ENCODE results near the gene FAM200C. TPM values are rescaled to one million over a fixed set of nuclear protein-coding genes. Genes with fewer than 3 reads are reported as not detected.

FAM200C gene
- total RNA-seq, 2 experiments from 2014 or later: 2.7 to 3.7 TPM

DNA sequence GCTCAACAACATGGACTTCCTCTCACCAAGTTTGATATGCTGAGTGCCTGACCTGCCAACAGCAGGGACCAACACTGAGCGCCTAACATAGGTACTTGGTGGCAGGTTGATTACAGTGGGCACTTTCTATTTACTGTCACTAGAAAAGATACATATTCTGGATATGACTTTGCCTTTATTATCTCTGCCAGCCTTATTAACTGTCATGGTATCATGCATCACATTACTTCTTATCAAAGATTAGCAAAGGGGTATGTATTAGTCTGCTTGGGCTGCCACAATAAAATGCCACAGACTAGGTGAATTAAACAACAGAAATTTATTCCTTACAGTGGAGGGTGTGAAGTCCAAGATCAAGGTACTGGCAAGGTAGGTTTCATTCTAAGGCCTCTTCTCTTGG is 15.2 kb downstream of the FAM200C start:
- no peaks in the 10 kb centered on the region for H3K9me2 ChIP-seq (ENCODE audit: insufficient read depth, low read length)
- no peak for DNase-seq (ENCODE audit: low spot score)
- CTCF ChIA-PET (ENCODE audit: unreplicated experiment): no interaction called here
- intact Hi-C loops (cut with micrococcal nuclease; ENCODE audit: unreplicated experiment): loop anchor here (5.0 kb wide), 1 partner anchor 302 kb away; no protein-coding TSS in a partner anchor
- H3K4me3 ChIP-seq (ENCODE audit: low read depth, low read length, poor library complexity, severe bottlenecking): no peak overlapping the region
- H4K20me1 ChIP-seq (ENCODE audit: insufficient read depth, low read length): no peaks in the 10 kb centered on the region
- peaks cover 9% of the 10 kb centered on the region for H3K9me3 ChIP-seq (ENCODE audit: low read length)
- no peak overlapping the region for H2AFZ ChIP-seq (ENCODE audit: low read length)
- BruUV-seq (replicated peaks): no TSS peak
- TF ChIP-seq, protein P1, sequence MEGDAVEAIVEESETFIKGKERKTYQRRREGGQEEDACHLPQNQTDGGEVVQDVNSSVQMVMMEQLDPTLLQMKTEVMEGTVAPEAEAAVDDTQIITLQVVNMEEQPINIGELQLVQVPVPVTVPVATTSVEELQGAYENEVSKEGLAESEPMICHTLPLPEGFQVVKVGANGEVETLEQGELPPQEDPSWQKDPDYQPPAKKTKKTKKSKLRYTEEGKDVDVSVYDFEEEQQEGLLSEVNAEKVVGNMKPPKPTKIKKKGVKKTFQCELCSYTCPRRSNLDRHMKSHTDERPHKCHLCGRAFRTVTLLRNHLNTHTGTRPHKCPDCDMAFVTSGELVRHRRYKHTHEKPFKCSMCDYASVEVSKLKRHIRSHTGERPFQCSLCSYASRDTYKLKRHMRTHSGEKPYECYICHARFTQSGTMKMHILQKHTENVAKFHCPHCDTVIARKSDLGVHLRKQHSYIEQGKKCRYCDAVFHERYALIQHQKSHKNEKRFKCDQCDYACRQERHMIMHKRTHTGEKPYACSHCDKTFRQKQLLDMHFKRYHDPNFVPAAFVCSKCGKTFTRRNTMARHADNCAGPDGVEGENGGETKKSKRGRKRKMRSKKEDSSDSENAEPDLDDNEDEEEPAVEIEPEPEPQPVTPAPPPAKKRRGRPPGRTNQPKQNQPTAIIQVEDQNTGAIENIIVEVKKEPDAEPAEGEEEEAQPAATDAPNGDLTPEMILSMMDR (conservative IDR thresholded peaks at IDR 0.05; ENCODE audit: low read length): no peak
- no peak for TF ChIP-seq EZH2phosphoT487 (IDR thresholded peaks at IDR 0.05; ENCODE audit: borderline replicate concordance, low read depth, low read length)
- H3K4me2 ChIP-seq (ENCODE audit: low read length): no peak overlapping the region
- H3K4me1 ChIP-seq (ENCODE audit: insufficient read depth, low read length, poor library complexity, severe bottlenecking): peaks cover 3% of the 10 kb centered on the region
- POLR2A ChIA-PET: no interaction called here
- no peaks in the 10 kb centered on the region for H3K79me2 ChIP-seq (ENCODE audit: insufficient read depth, low read depth, low read length)
- no peak overlapping the region for H3K27ac ChIP-seq (ENCODE audit: low read depth, low read length, poor library complexity, severe bottlenecking)
- H3K36me3 ChIP-seq (ENCODE audit: insufficient read depth, low read length): no peaks in the 10 kb centered on the region

DNA sequence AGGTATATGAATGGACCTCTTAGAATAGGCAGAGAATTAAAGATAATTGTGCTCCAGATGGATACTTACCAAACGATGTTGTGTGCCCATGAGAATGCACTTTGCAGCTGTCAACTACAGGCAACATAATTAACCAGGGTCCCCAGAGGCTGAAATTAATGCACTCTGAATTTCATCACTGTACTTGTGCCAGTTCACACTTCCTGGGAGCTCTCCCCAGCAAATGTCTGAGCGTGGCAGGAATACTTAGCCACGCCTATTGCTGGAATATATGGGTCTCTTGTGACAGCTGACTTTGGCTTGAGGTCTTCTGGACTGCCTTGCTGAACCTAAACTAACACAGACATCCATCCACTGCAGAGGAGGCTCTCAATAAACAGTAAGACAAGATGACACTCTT is 17.5 kb downstream of the FAM200C start:
- no peak for DNase-seq (ENCODE audit: low spot score)
- intact Hi-C loops (cut with micrococcal nuclease; ENCODE audit: unreplicated experiment): no loop called here
- H3K36me3 ChIP-seq (ENCODE audit: insufficient read depth, low read length): no peaks in the 10 kb centered on the region
- no peak overlapping the region for H2AFZ ChIP-seq (ENCODE audit: low read length)
- BruUV-seq (replicated peaks): no TSS peak
- peaks cover 3% of the 10 kb centered on the region for H3K4me1 ChIP-seq (ENCODE audit: insufficient read depth, low read length, poor library complexity, severe bottlenecking)
- H3K9me2 ChIP-seq (ENCODE audit: insufficient read depth, low read length): no peaks in the 10 kb centered on the region
- ChIA-PET POLR2A (no interaction called here), CTCF (ENCODE audit: unreplicated experiment) (no interaction called here)
- no peak for TF ChIP-seq EZH2phosphoT487 (IDR thresholded peaks at IDR 0.05; ENCODE audit: borderline replicate concordance, low read depth, low read length)
- TF ChIP-seq, protein P1 (conservative IDR thresholded peaks at IDR 0.05; ENCODE audit: low read length): no peak
- no peaks in the 10 kb centered on the region for H4K20me1 ChIP-seq (ENCODE audit: insufficient read depth, low read length)
- peaks cover 3% of the 10 kb centered on the region; the same call in 1 of the 2 replicates for H3K9me3 ChIP-seq (ENCODE audit: low read length)
- H3K4me3 ChIP-seq (ENCODE audit: low read depth, low read length, poor library complexity, severe bottlenecking): no peak overlapping the region
- no peaks in the 10 kb centered on the region for H3K79me2 ChIP-seq (ENCODE audit: insufficient read depth, low read depth, low read length)
- H3K4me2 ChIP-seq (ENCODE audit: low read length): no peak overlapping the region
- H3K27ac ChIP-seq (ENCODE audit: low read depth, low read length, poor library complexity, severe bottlenecking): no peak overlapping the region

DNA sequence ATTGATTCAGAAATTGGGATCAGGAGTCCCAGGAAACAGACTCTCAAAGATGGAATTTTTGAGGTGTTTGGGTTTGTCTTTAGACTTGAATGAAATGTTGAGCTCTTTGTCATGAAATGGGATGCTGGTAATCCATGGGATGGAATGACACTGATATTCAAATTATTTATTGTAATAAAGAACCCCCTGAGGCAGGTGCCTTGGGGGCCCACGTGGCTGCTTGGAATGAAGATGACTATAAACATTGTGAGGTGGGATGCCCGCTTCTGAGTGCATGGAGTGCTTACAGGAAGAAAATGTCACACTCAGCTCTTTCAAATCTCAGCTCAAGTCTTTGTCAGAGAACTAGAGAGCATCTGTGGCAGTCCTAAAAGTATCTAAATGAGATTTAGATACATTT is 19.8 kb downstream of the FAM200C start:
- H3K4me2 ChIP-seq (ENCODE audit: low read length): no peak overlapping the region
- no peaks in the 10 kb centered on the region for H3K9me2 ChIP-seq (ENCODE audit: insufficient read depth, low read length)
- DNase-seq (ENCODE audit: low spot score): no peak
- H3K36me3 ChIP-seq (ENCODE audit: insufficient read depth, low read length): no peaks in the 10 kb centered on the region
- peaks cover 3% of the 10 kb centered on the region for H3K4me1 ChIP-seq (ENCODE audit: insufficient read depth, low read length, poor library complexity, severe bottlenecking)
- ChIA-PET POLR2A (interaction anchor here (0.8 to 1.2 kb wide), 2 partner anchors 16 to 212 kb away, joined by 3 read pairs; no protein-coding TSS in a partner anchor), CTCF (ENCODE audit: unreplicated experiment) (no interaction called here)
- intact Hi-C loops (cut with micrococcal nuclease; ENCODE audit: unreplicated experiment): no loop called here
- H3K27ac ChIP-seq (ENCODE audit: low read depth, low read length, poor library complexity, severe bottlenecking): no peak overlapping the region
- no peaks in the 10 kb centered on the region for H3K9me3 ChIP-seq (ENCODE audit: low read length)
- no peaks in the 10 kb centered on the region for H4K20me1 ChIP-seq (ENCODE audit: insufficient read depth, low read length)
- no peak overlapping the region for H3K4me3 ChIP-seq (ENCODE audit: low read depth, low read length, poor library complexity, severe bottlenecking)
- H2AFZ ChIP-seq (ENCODE audit: low read length): no peak overlapping the region
- TF ChIP-seq, protein P1 (conservative IDR thresholded peaks at IDR 0.05; ENCODE audit: low read length): no peak
- TF ChIP-seq EZH2phosphoT487 (IDR thresholded peaks at IDR 0.05; ENCODE audit: borderline replicate concordance, low read depth, low read length): no peak
- BruUV-seq (replicated peaks): no TSS peak
- H3K79me2 ChIP-seq (ENCODE audit: insufficient read depth, low read depth, low read length): no peaks in the 10 kb centered on the region
